ENCODE data around the gene TSPAN16.

DNA sequence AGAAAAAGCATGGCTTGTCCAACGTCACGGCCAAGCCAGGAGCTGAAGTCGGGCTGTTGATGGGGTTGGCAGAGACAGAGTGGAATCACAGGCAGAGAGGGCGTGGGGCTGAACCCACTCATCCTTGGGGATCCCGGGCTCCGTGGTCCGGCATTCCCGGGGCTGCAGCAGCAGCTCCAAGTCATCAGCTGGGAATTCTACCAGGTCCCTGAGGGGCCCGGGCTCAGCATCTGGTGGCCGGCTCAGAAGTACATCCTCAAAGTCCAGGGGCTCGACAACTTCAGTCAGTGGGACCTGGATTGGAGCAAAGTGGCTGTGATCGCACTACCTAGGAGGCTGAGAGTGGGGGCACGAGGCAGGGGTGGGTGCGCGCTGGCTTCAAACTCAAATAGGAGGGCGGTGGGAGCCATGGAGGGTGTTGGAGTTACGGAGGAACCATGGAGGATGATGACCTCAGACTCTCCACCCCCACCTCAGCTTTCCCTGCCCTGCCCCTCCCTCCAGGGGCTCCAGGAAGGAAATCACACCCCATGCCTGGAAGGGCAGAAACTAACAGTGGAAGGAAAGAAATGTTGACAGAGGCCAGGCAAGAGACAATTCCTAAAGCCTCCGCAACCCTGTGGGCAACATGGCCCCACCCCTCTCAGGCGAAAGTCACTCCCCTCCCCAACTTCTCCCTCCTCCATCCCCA lies 43.1 kb upstream of the TSPAN16 start:
- TF ChIP-seq, protein P1, sequence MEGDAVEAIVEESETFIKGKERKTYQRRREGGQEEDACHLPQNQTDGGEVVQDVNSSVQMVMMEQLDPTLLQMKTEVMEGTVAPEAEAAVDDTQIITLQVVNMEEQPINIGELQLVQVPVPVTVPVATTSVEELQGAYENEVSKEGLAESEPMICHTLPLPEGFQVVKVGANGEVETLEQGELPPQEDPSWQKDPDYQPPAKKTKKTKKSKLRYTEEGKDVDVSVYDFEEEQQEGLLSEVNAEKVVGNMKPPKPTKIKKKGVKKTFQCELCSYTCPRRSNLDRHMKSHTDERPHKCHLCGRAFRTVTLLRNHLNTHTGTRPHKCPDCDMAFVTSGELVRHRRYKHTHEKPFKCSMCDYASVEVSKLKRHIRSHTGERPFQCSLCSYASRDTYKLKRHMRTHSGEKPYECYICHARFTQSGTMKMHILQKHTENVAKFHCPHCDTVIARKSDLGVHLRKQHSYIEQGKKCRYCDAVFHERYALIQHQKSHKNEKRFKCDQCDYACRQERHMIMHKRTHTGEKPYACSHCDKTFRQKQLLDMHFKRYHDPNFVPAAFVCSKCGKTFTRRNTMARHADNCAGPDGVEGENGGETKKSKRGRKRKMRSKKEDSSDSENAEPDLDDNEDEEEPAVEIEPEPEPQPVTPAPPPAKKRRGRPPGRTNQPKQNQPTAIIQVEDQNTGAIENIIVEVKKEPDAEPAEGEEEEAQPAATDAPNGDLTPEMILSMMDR (IDR thresholded peaks at IDR 0.05): no peak
- TF ChIP-seq POLR2A (IDR thresholded peaks at IDR 0.05): no peak

Measured in right lobe of liver (tissue), 4 donors.